Tibial nerve (tissue), 3 donors: ENCODE data around the gene CDC42BPG.

Experiments used
- POLR2A ChIP-seq, 2 donors: fragments of 450-650 bp; IDR thresholded peaks; one replicate each; pipeline ENCODE4 v1.6.1; 2017; ENCODE audit warnings: antibody characterized with exemption in 2 of 2, mild to moderate bottlenecking in 2 of 2, moderate library complexity in 2 of 2
- TF ChIP-seq, protein P1 (sequence below), 5 experiments: fragments of 200-600 bp in 3 of 5; fragments of 450-650 bp in 2 of 5; sonication (generic) in 3 of 5; IDR thresholded peaks; one replicate each; pipeline ENCODE4 v1.5.1; 2016 to 2019; ENCODE audit warnings: antibody characterized with exemption in 5 of 5, mild to moderate bottlenecking in 3 of 5, moderate library complexity in 2 of 5

DNA sequence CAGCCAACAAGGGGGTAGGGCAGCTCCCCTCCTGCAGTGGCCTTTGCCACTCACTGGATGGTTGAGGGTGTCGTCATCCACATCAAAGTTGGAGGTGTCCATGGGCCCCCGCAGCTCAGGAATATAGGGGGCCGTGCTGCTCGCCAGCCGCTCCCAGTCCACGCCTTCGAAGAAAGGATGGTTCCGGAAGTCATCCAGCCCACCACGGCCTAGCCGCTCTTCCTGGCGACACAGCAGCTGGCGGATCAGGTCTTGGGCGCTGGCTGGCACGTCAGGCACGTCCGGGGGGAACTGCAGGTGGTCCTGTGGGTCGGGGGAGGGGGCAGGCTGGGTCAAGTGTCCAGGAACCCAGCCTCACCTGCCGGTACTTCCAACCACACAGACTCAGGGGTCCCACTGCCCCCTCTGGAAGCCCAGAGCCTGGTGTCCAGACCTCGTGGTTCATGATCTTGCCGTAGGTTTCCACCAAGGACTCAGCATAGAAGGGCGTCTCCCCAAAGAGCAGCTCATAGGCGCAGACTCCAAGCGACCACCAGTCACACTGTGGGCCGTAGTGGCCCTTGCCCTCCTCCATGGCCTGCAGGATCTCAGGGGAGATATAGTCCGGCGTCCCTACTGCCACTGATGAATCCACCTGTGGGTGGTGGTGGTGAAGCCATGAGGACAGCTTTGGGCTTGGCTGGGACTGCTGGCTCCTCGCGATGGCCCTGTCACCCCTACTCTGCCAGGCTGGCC, 5.7 kb downstream of the CDC42BPG start:
- no peak for TF ChIP-seq POLR2A (IDR thresholded peaks at IDR 0.05)
- TF ChIP-seq, protein P1, sequence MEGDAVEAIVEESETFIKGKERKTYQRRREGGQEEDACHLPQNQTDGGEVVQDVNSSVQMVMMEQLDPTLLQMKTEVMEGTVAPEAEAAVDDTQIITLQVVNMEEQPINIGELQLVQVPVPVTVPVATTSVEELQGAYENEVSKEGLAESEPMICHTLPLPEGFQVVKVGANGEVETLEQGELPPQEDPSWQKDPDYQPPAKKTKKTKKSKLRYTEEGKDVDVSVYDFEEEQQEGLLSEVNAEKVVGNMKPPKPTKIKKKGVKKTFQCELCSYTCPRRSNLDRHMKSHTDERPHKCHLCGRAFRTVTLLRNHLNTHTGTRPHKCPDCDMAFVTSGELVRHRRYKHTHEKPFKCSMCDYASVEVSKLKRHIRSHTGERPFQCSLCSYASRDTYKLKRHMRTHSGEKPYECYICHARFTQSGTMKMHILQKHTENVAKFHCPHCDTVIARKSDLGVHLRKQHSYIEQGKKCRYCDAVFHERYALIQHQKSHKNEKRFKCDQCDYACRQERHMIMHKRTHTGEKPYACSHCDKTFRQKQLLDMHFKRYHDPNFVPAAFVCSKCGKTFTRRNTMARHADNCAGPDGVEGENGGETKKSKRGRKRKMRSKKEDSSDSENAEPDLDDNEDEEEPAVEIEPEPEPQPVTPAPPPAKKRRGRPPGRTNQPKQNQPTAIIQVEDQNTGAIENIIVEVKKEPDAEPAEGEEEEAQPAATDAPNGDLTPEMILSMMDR (IDR thresholded peaks at IDR 0.05): no peak
